ENCODE measurements around the gene PACSIN2. TPM values are rescaled to one million over a fixed set of nuclear protein-coding genes. Genes with fewer than 3 reads are reported as not detected.

PACSIN2 gene
- total and polyA plus RNA-seq, 10 of the 15 experiments (the other 5 are each of a cell fraction or from before 2014, with no cell fraction given): 0.93 to 78.7 (median 46.8) TPM

DNA sequence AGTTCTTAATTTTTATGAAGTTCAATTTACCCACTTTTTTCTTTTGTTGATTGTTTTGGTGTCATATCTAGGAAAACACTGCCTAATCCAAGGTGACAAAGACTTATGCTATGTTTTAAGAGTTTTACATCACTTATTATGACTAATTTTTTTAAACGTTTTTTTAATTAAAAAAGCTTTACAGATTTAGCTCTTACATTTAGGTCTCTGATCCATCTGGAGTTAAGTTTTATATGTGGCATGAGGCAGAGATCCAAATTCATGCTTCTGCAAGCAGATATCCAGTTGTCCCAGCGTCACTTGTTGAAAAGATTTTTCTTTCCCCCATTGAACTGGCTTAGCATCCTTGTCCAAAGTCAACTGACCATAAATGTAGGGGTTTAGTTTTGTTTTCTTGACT lies 72.6 kb downstream of the PACSIN2 start:
- H3K36me3 ChIP-seq (ENCODE audit: control insufficient read depth in 2 of 2, insufficient read depth in 2 of 2, low read length in 1 of 2): peaks cover 4 to 11% of the 10 kb centered on the region in 2 experiments; a peak in 3 of 4 replicates
- DNase-seq (ENCODE audit: low read depth, low spot score): no peak
- ChIA-PET SMC1A (ENCODE audit: uncharacterized antibody, unreplicated experiment) (no interaction called here), CTCF (no interaction called here), POLR2A (no interaction called here), RAD21 (ENCODE audit: unreplicated experiment) (no interaction called here)
- no peak for TF ChIP-seq ZBED1 (IDR thresholded peaks at IDR 0.05; ENCODE audit: borderline replicate concordance)
- no peak for TF ChIP-seq YBX1 (IDR thresholded peaks at IDR 0.05)
- TF ChIP-seq, protein P1, sequence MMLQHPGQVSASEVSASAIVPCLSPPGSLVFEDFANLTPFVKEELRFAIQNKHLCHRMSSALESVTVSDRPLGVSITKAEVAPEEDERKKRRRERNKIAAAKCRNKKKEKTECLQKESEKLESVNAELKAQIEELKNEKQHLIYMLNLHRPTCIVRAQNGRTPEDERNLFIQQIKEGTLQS (IDR thresholded peaks at IDR 0.05; ENCODE audit: borderline replicate concordance, extremely low read depth, low read depth, low read length): no peak
- no peak for TF ChIP-seq RB1 (IDR thresholded peaks at IDR 0.05; ENCODE audit: borderline replicate concordance)
- TF ChIP-seq POLR2A (IDR thresholded peaks at IDR 0.05; ENCODE audit: low read depth, low read length): no peak
- TF ChIP-seq BHLHE40 (IDR thresholded peaks at IDR 0.05; ENCODE audit: borderline replicate concordance in 1 of 2, low read depth in 2 of 2, low read length in 1 of 2): no peak
- TF ChIP-seq, protein P2, sequence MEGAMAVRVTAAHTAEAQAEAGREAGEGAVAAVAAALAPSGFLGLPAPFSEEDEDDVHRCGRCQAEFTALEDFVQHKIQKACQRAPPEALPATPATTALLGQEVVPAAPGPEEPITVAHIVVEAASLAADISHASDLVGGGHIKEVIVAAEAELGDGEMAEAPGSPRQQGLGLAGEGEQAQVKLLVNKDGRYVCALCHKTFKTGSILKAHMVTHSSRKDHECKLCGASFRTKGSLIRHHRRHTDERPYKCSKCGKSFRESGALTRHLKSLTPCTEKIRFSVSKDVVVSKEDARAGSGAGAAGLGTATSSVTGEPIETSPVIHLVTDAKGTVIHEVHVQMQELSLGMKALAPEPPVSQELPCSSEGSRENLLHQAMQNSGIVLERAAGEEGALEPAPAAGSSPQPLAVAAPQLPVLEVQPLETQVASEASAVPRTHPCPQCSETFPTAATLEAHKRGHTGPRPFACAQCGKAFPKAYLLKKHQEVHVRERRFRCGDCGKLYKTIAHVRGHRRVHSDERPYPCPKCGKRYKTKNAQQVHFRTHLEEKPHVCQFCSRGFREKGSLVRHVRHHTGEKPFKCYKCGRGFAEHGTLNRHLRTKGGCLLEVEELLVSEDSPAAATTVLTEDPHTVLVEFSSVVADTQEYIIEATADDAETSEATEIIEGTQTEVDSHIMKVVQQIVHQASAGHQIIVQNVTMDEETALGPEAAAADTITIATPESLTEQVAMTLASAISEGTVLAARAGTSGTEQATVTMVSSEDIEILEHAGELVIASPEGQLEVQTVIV (IDR thresholded peaks at IDR 0.05; ENCODE audit: borderline replicate concordance, partially characterized antibody): no peak
- TF ChIP-seq MTA2 (IDR thresholded peaks at IDR 0.05; ENCODE audit: low read depth): no peak
- TF ChIP-seq SMC3 (IDR thresholded peaks at IDR 0.05; ENCODE audit: borderline replicate concordance, low read length): no peak
- TF ChIP-seq TBL1XR1 (IDR thresholded peaks at IDR 0.05; ENCODE audit: low read depth, low read length): no peak
- no peak for TF ChIP-seq ESRRA (IDR thresholded peaks at IDR 0.05; ENCODE audit: low read length)
- TF ChIP-seq CHD1 (IDR thresholded peaks at IDR 0.05; ENCODE audit: low read depth, low read length): no peak
- no peak for TF ChIP-seq BCL11A (IDR thresholded peaks at IDR 0.05; ENCODE audit: low read depth, low read length)
- no peak for TF ChIP-seq NR2C2 (IDR thresholded peaks at IDR 0.05; ENCODE audit: borderline replicate concordance, control insufficient read depth, insufficient read length, low read depth)
- TF ChIP-seq, protein P3, sequence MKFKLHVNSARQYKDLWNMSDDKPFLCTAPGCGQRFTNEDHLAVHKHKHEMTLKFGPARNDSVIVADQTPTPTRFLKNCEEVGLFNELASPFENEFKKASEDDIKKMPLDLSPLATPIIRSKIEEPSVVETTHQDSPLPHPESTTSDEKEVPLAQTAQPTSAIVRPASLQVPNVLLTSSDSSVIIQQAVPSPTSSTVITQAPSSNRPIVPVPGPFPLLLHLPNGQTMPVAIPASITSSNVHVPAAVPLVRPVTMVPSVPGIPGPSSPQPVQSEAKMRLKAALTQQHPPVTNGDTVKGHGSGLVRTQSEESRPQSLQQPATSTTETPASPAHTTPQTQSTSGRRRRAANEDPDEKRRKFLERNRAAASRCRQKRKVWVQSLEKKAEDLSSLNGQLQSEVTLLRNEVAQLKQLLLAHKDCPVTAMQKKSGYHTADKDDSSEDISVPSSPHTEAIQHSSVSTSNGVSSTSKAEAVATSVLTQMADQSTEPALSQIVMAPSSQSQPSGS (IDR thresholded peaks at IDR 0.05; ENCODE audit: low read length): no peak
- TF ChIP-seq, protein P4, sequence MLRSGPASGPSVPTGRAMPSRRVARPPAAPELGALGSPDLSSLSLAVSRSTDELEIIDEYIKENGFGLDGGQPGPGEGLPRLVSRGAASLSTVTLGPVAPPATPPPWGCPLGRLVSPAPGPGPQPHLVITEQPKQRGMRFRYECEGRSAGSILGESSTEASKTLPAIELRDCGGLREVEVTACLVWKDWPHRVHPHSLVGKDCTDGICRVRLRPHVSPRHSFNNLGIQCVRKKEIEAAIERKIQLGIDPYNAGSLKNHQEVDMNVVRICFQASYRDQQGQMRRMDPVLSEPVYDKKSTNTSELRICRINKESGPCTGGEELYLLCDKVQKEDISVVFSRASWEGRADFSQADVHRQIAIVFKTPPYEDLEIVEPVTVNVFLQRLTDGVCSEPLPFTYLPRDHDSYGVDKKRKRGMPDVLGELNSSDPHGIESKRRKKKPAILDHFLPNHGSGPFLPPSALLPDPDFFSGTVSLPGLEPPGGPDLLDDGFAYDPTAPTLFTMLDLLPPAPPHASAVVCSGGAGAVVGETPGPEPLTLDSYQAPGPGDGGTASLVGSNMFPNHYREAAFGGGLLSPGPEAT (IDR thresholded peaks at IDR 0.05; ENCODE audit: low read depth): no peak
- TF ChIP-seq BACH1 (IDR thresholded peaks at IDR 0.05; ENCODE audit: borderline replicate concordance): no peak
- no peak overlapping the region for H3K9ac ChIP-seq (ENCODE audit: control insufficient read depth, insufficient read depth, low read length)
- WGBS (ENCODE audit: insufficient coverage, insufficient replicate concordance, low lambda C conversion rate, missing lambda C conversion rate): 72% methylated on average over 2 of the region's 2 CpGs
- H3K9me3 ChIP-seq (replicated peaks; ENCODE audit: control insufficient read depth, insufficient read depth, low read length): no peaks in the 10 kb centered on the region
- H4K20me1 ChIP-seq (ENCODE audit: control insufficient read depth, insufficient read depth): no peaks in the 10 kb centered on the region
- no peak overlapping the region for H3K4me2 ChIP-seq (ENCODE audit: control insufficient read depth, insufficient read depth)
- in situ Hi-C loops (cut with MboI): no loop called here
- no peak overlapping the region for H2AFZ ChIP-seq (ENCODE audit: control insufficient read depth, low read depth, low read length)
- no peak for ATAC-seq
- intact Hi-C loops (cut with micrococcal nuclease; ENCODE audit: unreplicated experiment): no loop called here
- H3K4me1 ChIP-seq (ENCODE audit: control insufficient read depth, insufficient read depth, low read length): peaks cover 36% of the 10 kb centered on the region
- no peak overlapping the region for H3K4me3 ChIP-seq
- no peak overlapping the region for H3K27ac ChIP-seq (ENCODE audit: control insufficient read depth, insufficient read depth)
- no TSS peak for BruUV-seq (replicated peaks)
- H3K79me2 ChIP-seq (ENCODE audit: control insufficient read depth, insufficient read depth, low read length): peaks cover 55% of the 10 kb centered on the region
- H3K27me3 ChIP-seq (replicated peaks in 1 of 2; ENCODE audit: control insufficient read depth in 2 of 2, insufficient read depth in 2 of 2, low read length in 1 of 2): no peaks in the 10 kb centered on the region
- no peak for FAIRE-seq

Measured in GM12878 (cell line).